ENCODE measurements around the gene STARD7. TPM values are rescaled to one million over a fixed set of nuclear protein-coding genes. Genes with fewer than 3 reads are reported as not detected.
A peak's percentile ranks its signal among the peaks of the same experiment; 100 is the strongest.

Gene STARD7
- total RNA-seq, 1 experiment from 2014 or later = 119 TPM

- CTCF ChIA-PET = no interaction called here
- DNase-seq = no peak
- intact Hi-C loops (cut with micrococcal nuclease; ENCODE audit: unreplicated experiment) = no loop called here
- Mint-ChIP-seq H3K4me1 (ENCODE audit: low read depth, unreplicated experiment) (peaks cover 24% of the 10 kb centered on the region), H3K36me3 (ENCODE audit: insufficient read depth, unreplicated experiment) (peaks cover 23% of the 10 kb centered on the region), H3K27me3 (ENCODE audit: unreplicated experiment) (no peaks in the 10 kb centered on the region), H3K4me3 (ENCODE audit: low read depth, unreplicated experiment) (no peak overlapping the region), H3K27ac (ENCODE audit: unreplicated experiment) (no peak overlapping the region), H3K9me3 (ENCODE audit: low read depth, unreplicated experiment) (no peaks in the 10 kb centered on the region)
- no TSS peak for BruUV-seq (replicated peaks)
- no peak for TF ChIP-seq CTCF (IDR thresholded peaks at IDR 0.05; ENCODE audit: unreplicated experiment)
Observed at GRCh38 chr2:96249654-96250053, 41.0 kb upstream of the STARD7 start.

DNA sequence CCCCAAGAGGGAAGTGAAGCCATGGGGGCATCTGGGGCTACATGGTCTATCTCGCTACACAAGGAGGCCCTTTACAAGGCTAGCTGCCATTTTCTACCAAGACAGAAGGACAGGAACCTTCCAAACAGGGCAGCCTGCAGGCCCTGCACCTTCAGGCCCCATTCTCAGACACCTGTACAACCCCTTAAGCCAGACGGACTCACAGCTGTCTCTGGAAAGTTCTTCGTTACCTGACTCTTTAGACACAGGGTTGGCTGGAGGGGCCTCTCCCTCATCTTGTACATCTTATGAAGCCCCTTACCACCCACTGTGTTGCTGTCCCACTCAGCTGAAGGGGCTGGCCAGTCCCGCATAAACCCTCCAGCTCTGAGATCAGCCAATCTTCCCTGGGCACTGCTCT lies 40.0 kb upstream of the STARD7 start:
- CTCF ChIA-PET = no interaction called here
- no peaks in the 10 kb centered on the region for H3K27me3 Mint-ChIP-seq (ENCODE audit: unreplicated experiment)
- peaks cover 24% of the 10 kb centered on the region for H3K4me1 Mint-ChIP-seq (ENCODE audit: low read depth, unreplicated experiment)
- no peak overlapping the region for H3K4me3 Mint-ChIP-seq (ENCODE audit: low read depth, unreplicated experiment)
- TF ChIP-seq CTCF (IDR thresholded peaks at IDR 0.05; ENCODE audit: unreplicated experiment) = no peak
- peaks cover 15% of the 10 kb centered on the region for H3K36me3 Mint-ChIP-seq (ENCODE audit: insufficient read depth, unreplicated experiment)
- no peak overlapping the region for H3K27ac Mint-ChIP-seq (ENCODE audit: unreplicated experiment)
- intact Hi-C loops (cut with micrococcal nuclease; ENCODE audit: unreplicated experiment) = no loop called here
- no peaks in the 10 kb centered on the region for H3K9me3 Mint-ChIP-seq (ENCODE audit: low read depth, unreplicated experiment)
- DNase-seq = no peak
- BruUV-seq (replicated peaks) = no TSS peak

DNA sequence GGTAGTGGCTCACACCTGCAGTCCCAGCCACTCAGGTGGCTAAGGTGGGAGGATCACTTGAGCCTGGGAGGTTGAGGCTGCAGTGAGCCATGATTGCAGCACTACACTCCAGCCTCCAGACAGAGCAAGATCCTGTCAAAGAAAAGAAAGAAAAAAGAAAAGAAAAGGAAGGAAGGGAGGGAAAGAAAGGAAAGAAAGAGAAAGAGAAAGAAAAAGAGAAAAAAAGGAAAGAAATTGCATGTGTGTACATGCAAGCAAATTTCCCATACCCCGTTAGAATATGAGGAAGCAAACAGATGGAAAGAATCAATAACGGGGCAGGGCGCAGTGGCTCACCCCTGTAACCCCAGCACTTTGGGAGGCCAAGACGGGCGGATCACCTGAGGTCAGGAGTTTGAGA lies 39.3 kb upstream of the STARD7 start:
- H3K4me3 Mint-ChIP-seq (ENCODE audit: low read depth, unreplicated experiment) = no peak overlapping the region
- H3K4me1 Mint-ChIP-seq (ENCODE audit: low read depth, unreplicated experiment) = peaks cover 24% of the 10 kb centered on the region
- CTCF ChIA-PET = no interaction called here
- H3K27me3 Mint-ChIP-seq (ENCODE audit: unreplicated experiment) = no peaks in the 10 kb centered on the region
- BruUV-seq (replicated peaks) = no TSS peak
- TF ChIP-seq CTCF (IDR thresholded peaks at IDR 0.05; ENCODE audit: unreplicated experiment) = no peak
- peak overlapping the region; percentile 6 for H3K27ac Mint-ChIP-seq (ENCODE audit: unreplicated experiment)
- DNase-seq = no peak
- H3K36me3 Mint-ChIP-seq (ENCODE audit: insufficient read depth, unreplicated experiment) = peaks cover 11% of the 10 kb centered on the region
- no peaks in the 10 kb centered on the region for H3K9me3 Mint-ChIP-seq (ENCODE audit: low read depth, unreplicated experiment)
- intact Hi-C loops (cut with micrococcal nuclease; ENCODE audit: unreplicated experiment) = no loop called here

DNA sequence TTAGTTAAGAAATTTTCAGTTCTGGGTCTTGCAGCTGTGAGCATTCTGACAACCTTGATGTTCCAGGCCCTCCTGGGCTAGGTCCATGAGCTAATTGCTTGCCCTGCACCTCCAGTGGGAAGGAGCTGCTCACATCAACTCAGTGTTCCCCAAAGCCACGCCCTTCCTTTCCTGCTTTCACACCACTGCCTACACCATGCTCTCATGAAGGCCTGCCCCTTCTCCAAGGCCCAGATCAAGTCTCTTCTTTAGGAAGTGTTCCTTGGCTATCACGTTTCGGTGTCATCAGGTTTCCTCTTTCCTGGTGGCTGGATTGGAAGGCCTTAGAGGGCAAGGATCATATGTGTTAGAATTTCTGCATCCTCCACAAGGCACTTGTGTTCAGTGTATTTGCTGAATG lies 38.4 kb upstream of the STARD7 start:
- CTCF ChIA-PET = no interaction called here
- H3K9me3 Mint-ChIP-seq (ENCODE audit: low read depth, unreplicated experiment) = no peaks in the 10 kb centered on the region
- BruUV-seq (replicated peaks) = no TSS peak

More for the DNA sequence above, 38.4 kb upstream of the STARD7 start:
- no peak overlapping the region for H3K27ac Mint-ChIP-seq (ENCODE audit: unreplicated experiment)
- no peaks in the 10 kb centered on the region for H3K27me3 Mint-ChIP-seq (ENCODE audit: unreplicated experiment)
- intact Hi-C loops (cut with micrococcal nuclease; ENCODE audit: unreplicated experiment) = no loop called here
- DNase-seq = no peak
- H3K36me3 Mint-ChIP-seq (ENCODE audit: insufficient read depth, unreplicated experiment) = peaks cover 11% of the 10 kb centered on the region
- H3K4me1 Mint-ChIP-seq (ENCODE audit: low read depth, unreplicated experiment) = peaks cover 17% of the 10 kb centered on the region
- no peak overlapping the region for H3K4me3 Mint-ChIP-seq (ENCODE audit: low read depth, unreplicated experiment)
- no peak for TF ChIP-seq CTCF (IDR thresholded peaks at IDR 0.05; ENCODE audit: unreplicated experiment)

All from Calu3 (cell line).